Right hindlimb (tissue), 1 donor: ENCODE measurements around the gene HOXD10.

Experiments used
- DNase-seq: peaks from one replicate; pipeline ENCODE4 v3.0.0-alpha.2; 2018

Gene HOXD10

DNA sequence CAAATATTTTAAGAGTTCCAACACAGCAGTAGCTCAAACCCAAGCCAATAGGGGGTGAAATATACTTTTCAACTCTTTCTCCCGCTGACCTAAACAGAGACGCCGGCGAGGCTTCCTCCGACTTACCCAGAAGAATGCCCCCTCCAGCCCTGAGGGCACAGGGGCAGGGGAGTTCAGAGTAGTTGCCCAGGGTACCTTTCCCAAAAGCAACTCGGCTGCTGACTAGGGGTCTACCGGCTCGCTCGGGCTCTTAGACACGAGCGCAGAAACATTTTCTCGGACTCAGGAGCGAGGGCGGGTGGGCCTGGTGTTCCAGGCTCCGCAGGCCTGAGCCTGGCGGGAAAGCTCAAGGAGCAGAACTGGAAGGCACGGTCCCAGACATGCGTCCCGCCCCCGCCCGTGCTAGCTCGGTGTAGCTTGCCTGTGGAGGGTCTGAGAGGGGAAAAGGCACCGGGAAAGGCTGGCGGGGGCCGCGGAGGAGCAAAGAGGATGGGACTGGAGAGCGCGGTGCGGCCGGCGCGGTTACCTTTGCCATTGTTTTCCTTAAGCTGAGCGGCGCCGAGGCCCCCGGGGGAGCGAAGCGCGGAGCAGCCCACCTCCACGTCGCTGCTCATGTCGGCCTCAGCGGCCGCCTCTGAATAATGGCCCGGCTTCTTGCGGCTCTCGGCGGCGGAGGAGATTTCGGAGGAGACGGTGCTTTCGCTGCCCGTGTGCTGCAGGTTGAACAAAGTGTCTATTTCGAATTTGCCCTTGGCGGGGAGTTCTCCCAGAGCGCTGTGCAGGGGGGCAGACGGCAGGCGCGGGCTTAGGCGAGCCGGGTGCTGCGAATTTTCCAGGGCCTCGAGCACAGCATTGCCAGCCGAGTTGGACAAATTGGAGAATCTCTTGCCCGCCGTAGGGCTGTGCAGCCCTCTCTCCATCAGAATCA, 33.5 kb upstream of the HOXD10 start:
- peak; percentile 35 for DNase-seq

DNA sequence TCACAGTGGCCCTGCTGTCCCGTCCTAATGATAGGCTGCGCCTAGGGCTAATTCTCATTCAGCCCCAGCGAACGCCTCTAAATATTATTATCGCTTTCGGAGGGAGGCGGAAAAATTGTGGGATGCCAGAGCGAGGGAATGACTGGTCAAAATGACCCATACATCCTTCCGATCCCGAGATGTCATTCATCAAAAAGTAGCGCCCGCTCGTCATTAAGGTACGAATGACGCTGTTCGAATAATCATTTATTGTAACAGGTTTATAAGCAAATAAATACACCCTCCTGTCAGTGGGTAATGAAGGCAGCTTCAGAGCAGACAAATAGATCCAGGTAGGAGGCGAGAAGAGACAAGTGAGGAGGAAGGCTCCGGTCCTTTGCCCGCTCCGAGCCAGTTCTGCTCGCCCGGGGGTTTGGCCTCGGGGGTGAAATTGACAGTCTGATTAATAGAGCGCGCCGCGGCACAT, 32.7 kb upstream of the HOXD10 start, which contains the start of gene EVX2:
EVX2 (minus strand) TSS at position 167 of the 466 bp plus-strand sequence. CDS start 186 bp downstream, outside the sequence.
- DNase-seq, result peak; percentile 19

DNA sequence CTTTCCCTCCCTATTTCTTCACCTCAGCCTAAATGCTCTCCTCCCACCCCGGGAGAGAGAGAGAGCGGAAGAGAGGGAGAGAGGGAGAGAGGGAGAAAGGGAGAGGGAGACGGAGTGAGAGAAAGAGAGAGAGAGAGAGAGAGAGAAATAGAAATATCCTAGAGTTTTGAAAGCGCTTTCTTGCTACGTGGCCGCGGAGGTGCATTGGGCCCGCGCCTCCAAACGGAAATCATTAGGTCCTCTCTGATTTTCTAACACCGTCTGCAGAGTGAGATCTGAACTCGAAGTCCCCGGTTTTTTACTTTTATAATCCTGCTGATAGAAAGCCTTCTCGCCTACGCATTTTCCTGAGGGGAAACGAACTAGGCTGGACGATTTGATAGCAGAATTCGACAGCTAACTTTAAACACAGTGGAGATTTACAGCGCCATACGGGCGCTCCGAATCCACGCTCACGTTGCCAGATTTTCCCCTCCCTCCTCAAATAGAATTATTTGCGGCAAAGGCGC, 31.9 kb upstream of the HOXD10 start:
- peak; percentile 26 for DNase-seq

DNA sequence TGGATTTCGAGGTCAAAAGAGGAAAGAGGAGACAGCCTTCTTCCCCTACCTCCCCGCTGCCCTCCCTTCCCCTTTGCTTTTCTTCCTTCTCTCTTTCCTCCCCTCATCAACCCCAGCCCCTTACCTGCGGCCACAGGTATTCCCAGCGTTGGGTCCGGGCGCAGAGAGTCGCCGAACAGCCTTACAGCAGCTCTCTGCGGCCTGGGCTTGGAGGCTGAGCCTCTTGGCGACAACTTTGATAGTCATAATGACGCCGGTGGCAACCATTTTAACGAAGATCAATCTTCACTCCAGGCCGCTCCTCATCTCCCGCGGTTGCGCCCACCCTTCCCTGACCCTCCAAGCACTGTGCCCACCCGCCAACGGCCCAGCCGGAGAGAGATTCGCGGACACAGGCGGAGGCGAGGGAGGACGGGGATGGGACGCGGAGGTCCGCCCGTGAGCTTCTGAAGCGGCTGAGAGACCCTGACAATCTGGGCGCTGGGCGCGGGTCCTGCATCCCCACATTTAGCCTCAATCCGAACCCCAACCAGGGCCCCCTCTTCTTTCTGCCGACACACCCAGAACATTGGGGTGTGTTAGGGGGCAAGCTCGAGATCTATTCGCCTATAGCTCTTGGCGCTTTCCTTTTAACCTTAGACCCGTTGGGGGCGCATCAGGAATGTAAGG, 31.3 kb upstream of the HOXD10 start:
- DNase-seq, result peak; percentile 14

DNA sequence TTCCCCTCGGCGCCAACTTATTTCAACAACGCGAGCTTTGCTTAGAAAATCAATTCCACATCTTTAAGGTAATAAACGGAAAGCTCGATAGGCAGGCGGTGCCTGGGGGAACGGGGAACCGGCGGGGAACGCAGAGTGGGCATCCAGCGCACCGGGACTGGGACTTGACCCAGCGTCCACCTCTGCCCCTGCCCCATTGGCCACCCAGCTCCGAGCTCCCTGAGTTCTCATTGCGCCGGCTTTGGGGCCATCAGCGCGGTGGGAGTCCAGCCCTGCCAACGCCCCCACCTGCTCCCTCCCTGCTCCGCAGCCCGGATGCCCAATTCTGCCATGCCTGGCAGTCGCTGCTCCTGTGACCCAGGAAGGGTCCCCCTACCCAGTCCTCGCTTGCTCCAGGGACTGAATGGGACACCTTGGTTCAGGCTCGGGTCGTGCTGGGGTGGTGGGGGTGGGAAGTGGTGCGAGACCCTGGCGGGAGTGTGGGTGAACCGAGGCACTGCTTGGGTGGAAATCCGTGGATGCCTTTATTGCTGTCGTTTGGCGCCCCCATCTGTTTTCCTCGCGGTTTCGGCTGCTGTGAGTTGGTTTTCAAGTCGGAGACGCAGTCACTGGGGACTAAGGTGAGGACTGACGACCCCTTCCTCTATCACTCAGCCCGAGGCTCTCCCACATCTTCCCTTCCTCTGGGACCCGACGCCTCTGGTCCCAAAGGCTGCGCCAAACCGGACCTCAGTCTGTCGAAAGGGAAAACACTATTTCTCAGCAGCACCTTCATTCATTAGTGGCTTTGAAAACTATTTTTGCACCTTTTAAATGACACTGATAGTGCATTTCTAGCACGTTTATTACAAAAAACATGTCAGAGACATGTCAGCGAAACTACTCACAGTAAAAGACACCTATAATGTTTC, 30.5 kb upstream of the HOXD10 start:
- peak; percentile 63 for DNase-seq

DNA sequence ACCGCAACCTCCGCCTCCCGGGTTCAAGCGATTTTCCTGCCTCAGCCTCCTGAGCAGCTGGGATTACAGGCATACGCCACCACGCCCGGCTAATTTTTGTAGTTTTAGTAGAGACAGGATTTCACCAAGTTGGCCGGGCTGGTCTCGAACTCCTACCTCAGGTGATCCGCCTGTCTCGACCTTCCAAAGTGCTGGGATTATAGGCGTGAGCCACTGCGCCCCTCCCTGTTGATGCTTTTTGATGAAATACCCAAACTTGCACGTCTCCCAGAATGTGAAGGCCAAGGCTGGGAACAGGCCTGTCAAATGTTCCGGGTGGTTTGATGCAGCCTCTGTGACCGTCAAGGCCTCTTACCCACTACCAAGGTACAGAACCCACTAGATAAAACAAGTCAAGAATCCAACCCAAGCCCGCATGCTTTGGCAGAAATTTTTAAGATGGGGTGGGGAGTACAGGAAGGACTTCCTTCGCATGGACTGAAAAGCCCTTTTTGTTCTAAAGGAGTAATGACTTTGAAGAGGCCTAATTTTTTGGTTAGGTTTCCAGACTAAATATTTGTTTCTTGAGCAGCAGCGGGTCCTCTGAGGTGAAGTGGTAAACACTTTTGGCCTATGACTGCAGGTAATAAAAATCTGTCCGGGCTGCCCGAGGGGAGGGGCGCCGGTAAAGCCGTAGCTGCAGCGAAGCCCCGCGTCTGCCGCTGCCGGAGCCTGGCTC, 29.1 kb upstream of the HOXD10 start:
- DNase-seq, result no peak

DNA sequence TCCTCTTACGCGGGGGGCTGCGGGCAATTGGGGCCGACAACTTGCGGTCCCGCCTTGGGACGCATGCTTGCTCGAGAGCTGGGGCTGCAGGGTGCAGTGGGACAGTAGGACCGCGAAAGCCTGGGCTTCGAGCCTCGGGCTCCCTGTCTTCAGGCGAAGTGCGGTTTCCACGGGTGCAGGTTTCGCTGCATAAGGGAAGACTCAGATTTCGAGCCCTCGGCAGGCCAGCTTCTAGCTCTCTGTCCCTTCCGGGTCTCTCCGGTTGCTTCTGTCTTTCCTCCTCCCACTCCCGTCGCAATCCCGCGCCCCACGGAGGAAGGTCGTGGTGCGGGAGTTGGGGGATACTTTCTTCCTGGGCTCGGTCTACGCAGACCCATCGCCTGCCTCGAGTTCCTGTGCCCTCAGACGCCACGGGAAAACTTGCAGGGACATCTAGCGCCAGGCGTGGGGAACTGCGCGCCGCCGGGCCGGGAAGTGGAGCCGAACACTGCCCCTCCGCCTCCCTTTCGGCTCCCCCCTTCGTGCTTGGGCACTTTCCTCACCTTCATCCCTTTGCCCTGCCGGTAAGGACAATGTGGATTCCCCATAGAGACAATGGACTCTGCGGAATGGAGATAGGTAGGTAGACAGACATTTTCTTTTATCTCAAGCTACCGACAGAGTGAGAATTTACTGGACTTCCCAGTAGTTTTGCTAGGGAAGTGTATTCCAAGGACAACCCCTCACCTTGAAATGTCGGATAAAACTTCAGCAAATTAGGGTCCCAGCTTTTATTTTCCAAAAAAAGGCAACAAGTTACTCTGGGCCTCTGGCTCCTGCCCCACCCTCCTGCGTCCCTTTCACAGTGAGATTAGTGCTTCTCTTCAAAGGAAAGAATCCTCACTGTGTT, 28.3 kb upstream of the HOXD10 start:
- DNase-seq, result peak; percentile 79

DNA sequence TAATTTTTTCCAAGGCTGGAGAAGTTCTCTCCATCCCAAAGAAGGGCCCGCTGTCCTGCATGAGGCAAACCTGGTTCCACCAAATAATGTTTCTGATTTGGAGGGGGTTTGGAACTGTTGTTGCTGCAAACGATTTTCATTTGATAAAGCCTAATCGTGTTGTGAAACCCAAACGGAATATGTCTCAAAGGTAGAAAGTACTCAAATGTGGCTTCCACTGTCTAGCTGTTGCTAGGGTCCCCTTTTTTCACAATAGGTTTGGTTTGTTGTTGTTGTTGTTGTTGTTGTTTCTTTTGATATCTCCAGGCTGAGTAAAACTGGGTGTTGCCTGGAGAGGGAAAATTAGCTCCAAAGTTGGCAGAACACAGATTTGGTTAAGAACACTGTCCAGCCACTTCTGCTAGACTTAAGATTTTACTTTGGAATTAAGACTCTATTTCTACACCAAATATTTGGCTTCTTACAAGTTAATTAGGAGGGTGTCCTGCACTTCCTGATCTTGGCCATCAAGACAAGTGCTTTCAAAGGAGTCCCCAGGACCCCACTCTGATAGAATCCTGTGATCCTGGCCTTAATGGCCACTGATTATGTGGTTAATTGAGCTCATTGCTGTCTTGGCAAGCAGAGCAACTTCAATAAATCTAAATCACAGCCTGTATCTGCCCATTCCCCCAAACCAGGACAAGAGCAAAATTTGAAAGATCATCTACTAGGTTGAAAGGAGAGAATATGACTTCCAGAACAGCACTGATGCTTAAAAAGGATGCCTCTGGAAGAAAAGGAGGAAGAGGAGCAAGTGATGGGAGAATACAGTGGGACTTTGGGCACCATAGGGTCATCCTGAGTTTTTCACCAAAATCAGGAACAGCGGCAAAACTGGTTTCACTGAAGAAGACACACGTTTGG, 27.4 kb upstream of the HOXD10 start:
- DNase-seq, result peak; percentile 6

DNA sequence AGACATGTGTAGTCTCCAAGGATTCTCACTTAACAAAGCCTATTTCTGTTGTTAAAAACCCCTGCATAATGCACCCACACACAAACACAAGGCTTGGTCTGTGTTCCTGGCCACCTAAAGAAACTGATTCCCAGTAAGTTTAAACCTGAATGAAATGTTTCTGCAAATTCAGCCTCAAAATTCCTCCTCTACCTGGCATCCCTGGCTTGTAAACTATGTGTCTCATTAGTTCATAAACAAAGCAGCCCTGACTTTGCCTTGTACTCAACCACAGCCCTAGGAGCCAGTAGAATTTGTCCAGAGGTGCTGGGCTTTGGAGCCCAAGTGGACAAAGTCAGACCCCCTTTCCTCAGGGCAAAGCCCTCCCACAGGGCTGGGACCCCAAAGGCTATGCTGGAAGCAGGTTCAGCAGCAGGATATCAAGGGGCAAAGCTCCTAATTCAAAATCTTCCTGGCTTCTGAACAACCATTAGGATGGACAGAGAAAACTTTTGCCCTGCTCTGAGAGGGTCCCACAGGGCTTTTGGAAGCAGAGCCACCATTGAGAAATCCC, 26.7 kb upstream of the HOXD10 start:
- no peak for DNase-seq

DNA sequence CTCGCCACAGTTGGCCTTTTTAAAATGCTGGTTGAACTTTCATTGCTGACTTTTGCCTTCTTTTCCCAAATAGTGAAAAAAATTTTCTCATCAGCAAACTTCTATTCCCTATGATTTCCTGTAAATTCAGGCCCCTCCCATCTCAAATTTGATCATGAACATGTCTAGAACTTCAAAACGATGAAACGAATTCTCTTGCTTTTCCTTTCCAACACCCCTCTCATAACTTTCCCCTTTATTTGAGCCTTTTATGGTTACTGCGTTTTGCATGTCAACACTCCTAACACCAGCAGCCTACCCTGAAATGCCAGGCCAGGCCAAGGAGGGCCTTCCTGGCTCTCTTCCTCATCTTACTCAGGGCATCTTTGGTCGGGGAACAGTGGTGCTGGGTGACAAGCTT, 25.7 kb upstream of the HOXD10 start:
- DNase-seq, result no peak

DNA sequence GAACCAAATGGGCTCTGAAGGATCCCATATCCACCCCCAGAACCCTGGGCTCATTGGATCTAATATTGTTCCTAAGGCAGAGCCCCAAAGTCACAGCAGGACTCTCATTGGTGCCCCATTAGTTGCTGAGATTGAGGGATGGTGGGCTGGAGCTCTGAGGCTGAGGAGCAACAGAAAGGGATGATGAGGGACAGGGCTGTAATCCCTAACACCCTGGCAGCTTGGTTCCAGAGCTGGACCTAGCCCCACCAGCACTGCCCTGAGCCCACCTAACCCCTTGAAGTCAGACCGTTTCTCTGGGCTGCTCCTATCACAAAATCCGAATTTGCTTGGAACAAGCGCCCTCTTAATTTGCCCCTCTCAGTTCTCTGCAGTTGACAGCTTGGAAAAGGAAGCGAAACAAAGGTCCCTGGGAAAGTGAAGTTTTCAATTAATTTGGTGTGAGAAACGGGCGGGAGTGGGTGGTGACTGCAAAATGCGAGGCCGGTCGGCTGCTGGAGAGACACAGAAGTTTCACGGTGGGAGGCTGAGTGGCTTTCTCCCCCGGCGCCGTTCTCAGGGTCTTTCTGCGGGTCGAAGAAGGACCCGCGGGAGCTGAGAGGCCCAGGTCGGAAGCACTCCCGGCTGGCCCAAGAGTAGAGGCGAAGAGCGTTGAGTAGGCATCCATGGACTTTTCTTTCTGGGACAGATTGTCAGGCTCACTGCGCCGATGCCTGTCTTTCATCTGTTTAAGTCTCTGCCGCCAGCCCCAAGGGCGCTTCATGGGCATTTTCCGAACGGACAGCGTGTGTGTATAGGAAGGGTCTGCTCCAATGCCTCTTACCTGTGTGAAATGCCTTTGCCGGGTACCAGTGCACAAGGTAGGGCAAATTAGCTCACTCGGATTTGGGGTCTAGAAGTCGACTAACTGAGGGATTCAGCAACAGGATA, 25.0 kb upstream of the HOXD10 start:
- DNase-seq, result no peak

DNA sequence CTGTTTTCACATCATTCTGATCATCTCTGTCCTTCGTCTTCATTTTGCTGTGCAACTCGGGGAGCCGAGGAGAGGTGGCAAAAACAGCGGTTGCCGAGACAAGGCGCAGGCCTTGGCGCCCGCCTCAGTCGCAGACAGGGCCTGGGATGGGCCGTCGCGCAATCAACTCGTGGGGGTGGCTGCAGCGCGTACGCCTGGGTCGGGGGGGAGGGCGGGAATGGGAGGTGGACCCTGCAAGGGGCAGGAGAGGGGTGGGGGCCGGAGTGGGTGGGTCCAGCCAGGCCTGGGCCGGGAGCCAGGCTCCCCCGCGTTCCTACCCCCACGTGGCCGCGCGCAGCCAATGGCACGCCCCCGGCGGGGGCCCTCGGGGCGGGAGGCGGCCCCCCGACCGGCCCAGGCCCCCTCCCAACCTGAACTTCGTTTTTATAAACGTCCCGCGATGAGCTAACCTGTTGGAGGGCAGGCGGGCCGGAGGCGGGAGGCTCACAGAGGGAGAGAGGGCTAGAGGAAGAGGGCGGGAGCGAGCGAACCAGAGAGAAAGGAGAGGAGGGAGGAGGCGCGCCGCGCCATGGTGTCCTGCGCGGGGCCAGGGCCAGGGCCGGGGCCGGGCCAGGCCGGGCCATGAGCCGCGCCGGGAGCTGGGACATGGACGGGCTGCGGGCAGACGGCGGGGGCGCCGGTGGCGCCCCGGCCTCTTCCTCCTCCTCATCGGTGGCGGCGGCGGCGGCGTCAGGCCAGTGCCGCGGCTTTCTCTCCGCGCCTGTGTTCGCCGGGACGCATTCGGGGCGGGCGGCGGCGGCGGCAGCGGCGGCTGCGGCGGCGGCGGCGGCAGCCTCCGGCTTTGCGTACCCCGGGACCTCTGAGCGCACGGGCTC, 24.1 kb upstream of the HOXD10 start, which contains the start of gene HOXD13:
HOXD13 (plus strand) TSS at position 452 of the 875 bp plus-strand sequence; CDS start at position 622, 170 bp downstream.
- no peak for DNase-seq

DNA sequence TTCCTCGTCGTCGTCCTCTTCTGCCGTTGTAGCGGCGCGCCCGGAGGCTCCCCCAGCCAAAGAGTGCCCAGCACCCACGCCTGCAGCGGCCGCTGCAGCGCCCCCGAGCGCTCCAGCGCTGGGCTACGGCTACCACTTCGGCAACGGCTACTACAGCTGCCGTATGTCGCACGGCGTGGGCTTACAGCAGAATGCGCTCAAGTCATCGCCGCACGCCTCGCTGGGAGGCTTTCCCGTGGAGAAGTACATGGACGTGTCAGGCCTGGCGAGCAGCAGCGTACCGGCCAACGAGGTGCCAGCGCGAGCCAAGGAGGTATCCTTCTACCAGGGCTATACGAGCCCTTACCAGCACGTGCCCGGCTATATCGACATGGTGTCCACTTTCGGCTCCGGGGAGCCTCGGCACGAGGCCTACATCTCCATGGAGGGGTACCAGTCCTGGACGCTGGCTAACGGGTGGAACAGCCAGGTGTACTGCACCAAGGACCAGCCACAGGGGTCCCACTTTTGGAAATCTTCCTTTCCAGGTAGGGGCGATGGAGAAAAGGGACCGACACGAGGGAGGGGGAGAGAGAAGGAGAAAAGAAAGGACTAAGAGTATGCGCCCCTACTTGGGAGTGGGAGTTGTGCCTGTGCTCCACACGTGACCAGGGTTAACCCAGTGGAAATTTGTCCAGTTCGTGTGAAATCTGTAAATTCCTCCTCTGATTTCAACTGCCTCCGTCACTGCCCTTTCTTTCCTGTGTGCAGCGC, 23.3 kb upstream of the HOXD10 start:
- DNase-seq, result no peak

DNA sequence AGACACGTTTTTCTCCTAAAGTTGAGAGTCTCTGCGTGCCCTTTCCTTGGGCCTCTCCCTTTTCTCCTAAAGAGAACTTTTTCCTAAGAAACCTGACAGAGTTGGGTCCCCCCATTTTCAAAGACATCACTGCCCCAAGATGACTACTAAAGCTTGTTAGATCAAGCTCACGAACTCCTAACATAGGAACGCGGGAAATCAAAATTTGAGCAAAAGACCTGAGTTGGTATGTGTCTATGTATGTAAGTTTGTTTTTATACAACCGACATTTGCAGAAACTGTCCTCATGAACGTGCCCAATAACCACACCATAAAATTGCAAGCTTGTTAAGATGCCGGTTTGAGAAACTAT, 22.7 kb upstream of the HOXD10 start:
- no peak for DNase-seq

DNA sequence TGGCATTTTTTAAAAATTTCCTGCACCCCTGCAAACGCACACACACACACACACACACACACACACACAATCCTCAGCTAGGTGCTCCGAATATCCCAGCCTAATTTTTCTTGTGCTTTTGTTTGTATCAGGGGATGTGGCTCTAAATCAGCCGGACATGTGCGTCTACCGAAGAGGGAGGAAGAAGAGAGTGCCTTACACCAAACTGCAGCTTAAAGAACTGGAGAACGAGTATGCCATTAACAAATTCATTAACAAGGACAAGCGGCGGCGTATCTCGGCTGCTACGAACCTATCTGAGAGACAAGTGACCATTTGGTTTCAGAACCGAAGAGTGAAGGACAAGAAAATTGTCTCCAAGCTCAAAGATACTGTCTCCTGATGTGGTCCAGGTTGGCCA, 22.2 kb upstream of the HOXD10 start:
- no peak for DNase-seq

DNA sequence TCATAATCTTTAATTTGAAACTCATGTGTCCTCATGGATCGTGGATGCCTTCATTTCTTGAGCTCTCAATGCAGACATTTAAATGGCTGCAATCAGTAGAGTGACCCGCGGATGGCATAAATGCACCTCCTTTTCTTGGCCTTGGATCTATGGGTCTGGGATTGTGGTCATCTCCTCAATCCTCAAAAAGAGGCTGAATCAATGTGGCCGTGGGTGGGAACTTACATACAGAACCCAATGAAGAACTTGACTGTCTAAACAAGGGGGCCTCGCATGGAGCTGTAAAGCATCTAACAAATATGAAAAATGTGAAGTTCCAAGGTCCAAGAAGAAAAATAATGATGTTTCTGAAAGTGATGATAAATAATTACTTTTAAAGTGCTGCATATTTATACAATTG, 21.2 kb upstream of the HOXD10 start:
- no peak for DNase-seq
